ENCODE results near the gene ACER3. TPM values are rescaled to one million over a fixed set of nuclear protein-coding genes. Genes with fewer than 3 reads are reported as not detected.

ACER3 gene
- total RNA-seq, 1 donor from 2014 or later, result 27.6 TPM

- no peak for TF ChIP-seq CTCF (IDR thresholded peaks at IDR 0.05; ENCODE audit: insufficient read depth, low read length, poor library complexity, severe bottlenecking)
- Histone ChIP-seq H3K36me3 (ENCODE audit: control insufficient read depth, insufficient read depth, low read length) (no peaks in the 10 kb centered on the region), H3K27me3 (ENCODE audit: control insufficient read depth, insufficient read depth, low read length) (peaks cover 19% of the 10 kb centered on the region), H3K4me3 (ENCODE audit: low read depth, low read length) (no peak overlapping the region)
- no peak for DNase-seq (ENCODE audit: low read depth)
Observed at GRCh38 chr11:77035039-77035438, 174.3 kb downstream of the ACER3 start.

- peaks cover 24% of the 10 kb centered on the region for H3K27me3 ChIP-seq (ENCODE audit: control insufficient read depth, insufficient read depth, low read length)
- H3K4me3 ChIP-seq (ENCODE audit: low read depth, low read length), result no peak overlapping the region
- no peak for DNase-seq (ENCODE audit: low read depth)
- TF ChIP-seq CTCF (IDR thresholded peaks at IDR 0.05; ENCODE audit: insufficient read depth, low read length, poor library complexity, severe bottlenecking), result no peak
- H3K36me3 ChIP-seq (ENCODE audit: control insufficient read depth, insufficient read depth, low read length), result no peaks in the 10 kb centered on the region
Observed at GRCh38 chr11:77035580-77035979, 174.9 kb downstream of the ACER3 start.

- no peak for DNase-seq (ENCODE audit: low read depth)
- H3K36me3 ChIP-seq (ENCODE audit: control insufficient read depth, insufficient read depth, low read length), result no peaks in the 10 kb centered on the region
- H3K4me3 ChIP-seq (ENCODE audit: low read depth, low read length), result no peak overlapping the region
- peaks cover 23% of the 10 kb centered on the region for H3K27me3 ChIP-seq (ENCODE audit: control insufficient read depth, insufficient read depth, low read length)
- no peak for TF ChIP-seq CTCF (IDR thresholded peaks at IDR 0.05; ENCODE audit: insufficient read depth, low read length, poor library complexity, severe bottlenecking)
Observed at GRCh38 chr11:77036398-77036797, 175.7 kb downstream of the ACER3 start.

GRCh38 chr11:77037057-77037456, 176.3 kb downstream of the ACER3 start:
- Histone ChIP-seq H3K4me3 (ENCODE audit: low read depth, low read length) (no peak overlapping the region), H3K27me3 (ENCODE audit: control insufficient read depth, insufficient read depth, low read length) (peaks cover 23% of the 10 kb centered on the region), H3K36me3 (ENCODE audit: control insufficient read depth, insufficient read depth, low read length) (no peaks in the 10 kb centered on the region)
- TF ChIP-seq CTCF (IDR thresholded peaks at IDR 0.05; ENCODE audit: insufficient read depth, low read length, poor library complexity, severe bottlenecking), result no peak
- no peak for DNase-seq (ENCODE audit: low read depth)

GRCh38 chr11:77038029-77038824, 177.5 kb downstream of the ACER3 start:
- H3K4me3 ChIP-seq (ENCODE audit: low read depth, low read length), result no peak overlapping the region
- no peak for DNase-seq (ENCODE audit: low read depth)
- peaks cover 23% of the 10 kb centered on the region for H3K27me3 ChIP-seq (ENCODE audit: control insufficient read depth, insufficient read depth, low read length)
- no peak for TF ChIP-seq CTCF (IDR thresholded peaks at IDR 0.05; ENCODE audit: insufficient read depth, low read length, poor library complexity, severe bottlenecking)
- no peaks in the 10 kb centered on the region for H3K36me3 ChIP-seq (ENCODE audit: control insufficient read depth, insufficient read depth, low read length)
